Measurements from ENCODE around the gene TLE1.

- TF ChIP-seq, protein P1, sequence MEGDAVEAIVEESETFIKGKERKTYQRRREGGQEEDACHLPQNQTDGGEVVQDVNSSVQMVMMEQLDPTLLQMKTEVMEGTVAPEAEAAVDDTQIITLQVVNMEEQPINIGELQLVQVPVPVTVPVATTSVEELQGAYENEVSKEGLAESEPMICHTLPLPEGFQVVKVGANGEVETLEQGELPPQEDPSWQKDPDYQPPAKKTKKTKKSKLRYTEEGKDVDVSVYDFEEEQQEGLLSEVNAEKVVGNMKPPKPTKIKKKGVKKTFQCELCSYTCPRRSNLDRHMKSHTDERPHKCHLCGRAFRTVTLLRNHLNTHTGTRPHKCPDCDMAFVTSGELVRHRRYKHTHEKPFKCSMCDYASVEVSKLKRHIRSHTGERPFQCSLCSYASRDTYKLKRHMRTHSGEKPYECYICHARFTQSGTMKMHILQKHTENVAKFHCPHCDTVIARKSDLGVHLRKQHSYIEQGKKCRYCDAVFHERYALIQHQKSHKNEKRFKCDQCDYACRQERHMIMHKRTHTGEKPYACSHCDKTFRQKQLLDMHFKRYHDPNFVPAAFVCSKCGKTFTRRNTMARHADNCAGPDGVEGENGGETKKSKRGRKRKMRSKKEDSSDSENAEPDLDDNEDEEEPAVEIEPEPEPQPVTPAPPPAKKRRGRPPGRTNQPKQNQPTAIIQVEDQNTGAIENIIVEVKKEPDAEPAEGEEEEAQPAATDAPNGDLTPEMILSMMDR (IDR thresholded peaks at IDR 0.05; ENCODE audit: low read depth, low read length): no peak
- no peak for TF ChIP-seq EZH2phosphoT487 (IDR thresholded peaks at IDR 0.05; ENCODE audit: low read depth)
These were observed 91.2 kb downstream of the TLE1 start for GRCh38 chr9:81598123-81598497.
